Measurements from ENCODE around the gene PXYLP1.

PXYLP1 gene

DNA sequence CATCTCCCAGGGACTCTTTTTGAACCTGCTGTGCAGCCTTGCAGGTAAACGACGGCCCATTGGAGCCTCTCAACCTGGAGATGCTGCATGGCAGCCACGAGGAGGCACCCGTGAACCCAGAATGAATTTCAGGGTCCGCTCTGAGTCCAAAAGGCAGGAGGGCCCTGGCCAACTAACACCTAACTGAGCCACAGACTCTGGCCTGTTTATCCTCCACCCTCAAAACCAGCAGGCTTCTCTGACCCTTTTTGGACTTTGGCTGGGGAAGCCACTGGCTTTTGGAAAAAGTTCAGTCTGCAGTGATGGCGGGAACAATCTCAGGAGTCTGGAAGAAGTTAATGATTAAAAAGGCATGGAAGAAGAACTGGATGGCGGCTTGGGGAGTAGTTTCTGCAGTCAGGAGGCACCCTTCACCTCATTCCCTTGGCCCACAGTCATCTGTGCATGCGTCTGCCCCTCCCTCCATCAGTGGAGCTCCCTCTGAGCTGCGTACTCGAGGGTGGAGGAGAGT is 4.1 kb downstream of the PXYLP1 start:
- Mint-ChIP-seq H3K4me3 (no peak overlapping the region), H3K4me1 (ENCODE audit: low read depth) (peaks cover 52% of the 10 kb centered on the region), H3K27ac (no peak overlapping the region), H3K9me3 (no peaks in the 10 kb centered on the region), H3K36me3 (ENCODE audit: low read depth) (peaks cover 7% of the 10 kb centered on the region), H3K27me3 (peaks cover 8% of the 10 kb centered on the region)
- intact Hi-C loops (cut with micrococcal nuclease): loop anchor here (10.0 kb wide), 1 partner anchor 219 kb away; no protein-coding TSS in a partner anchor

DNA sequence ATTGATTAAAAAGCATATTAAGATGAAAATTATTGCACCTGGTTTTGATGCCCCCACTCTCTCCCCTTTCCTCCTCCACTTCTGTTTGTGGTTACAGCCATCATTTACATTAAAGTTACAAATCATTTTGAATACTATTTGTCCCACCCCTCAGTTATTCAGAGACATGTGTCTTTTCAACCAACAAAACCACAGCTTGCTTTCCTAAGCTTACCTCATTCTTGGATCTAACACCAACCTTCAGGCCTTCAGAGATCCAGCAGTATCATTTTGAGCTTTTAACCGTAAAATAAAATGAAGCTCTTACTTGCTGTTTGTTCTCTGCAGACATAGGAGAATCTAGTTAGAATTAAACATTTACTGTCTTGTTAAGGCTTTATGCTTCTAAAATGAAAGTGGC is 4.7 kb downstream of the PXYLP1 start:
- peaks cover 8% of the 10 kb centered on the region for H3K27me3 Mint-ChIP-seq
- H3K9me3 Mint-ChIP-seq: no peaks in the 10 kb centered on the region
- intact Hi-C loops (cut with micrococcal nuclease): loop anchor here (10.0 kb wide), 1 partner anchor 218 kb away; no protein-coding TSS in a partner anchor
- peaks cover 7% of the 10 kb centered on the region for H3K36me3 Mint-ChIP-seq (ENCODE audit: low read depth)
- H3K27ac Mint-ChIP-seq: no peak overlapping the region
- peaks cover 46% of the 10 kb centered on the region for H3K4me1 Mint-ChIP-seq (ENCODE audit: low read depth)
- no peak overlapping the region for H3K4me3 Mint-ChIP-seq

DNA sequence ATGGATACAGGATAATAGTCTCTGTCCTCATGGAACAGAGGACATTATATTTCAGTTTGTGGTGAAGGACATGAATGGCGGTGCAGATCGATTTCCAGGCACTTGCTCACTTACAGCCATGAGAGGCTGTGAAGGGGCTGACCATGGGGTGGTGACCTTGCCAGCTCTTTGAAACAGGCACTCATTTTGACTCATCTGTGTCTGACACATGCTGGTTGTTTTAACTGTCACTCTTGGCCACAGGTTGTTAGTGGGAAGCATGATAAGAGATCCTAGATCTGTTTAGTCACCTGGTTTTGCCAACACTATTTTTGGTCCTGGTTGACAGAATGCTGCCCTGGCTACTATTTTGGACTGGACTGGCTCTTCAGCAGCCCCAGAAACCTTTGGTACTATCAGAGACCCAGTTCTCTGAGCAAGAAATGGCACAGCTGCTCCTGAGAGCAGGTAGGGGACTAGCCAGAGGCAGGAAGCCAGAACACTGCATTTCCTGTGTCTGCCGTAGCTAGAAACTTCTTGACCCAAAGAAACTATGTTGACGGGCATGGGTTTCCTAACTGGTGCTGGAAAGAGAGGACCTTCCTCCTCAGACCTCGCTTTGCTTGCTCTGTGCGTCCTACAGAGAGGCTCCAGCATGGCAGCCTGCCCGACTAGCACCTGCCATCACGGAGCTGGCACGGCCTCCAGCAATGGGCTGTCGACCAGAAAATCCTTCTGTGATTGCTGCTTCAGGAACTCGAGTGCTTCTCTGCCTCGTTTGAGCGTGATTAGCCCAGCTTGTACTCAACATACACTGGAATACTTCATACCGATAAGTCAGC is 6.3 kb downstream of the PXYLP1 start:
- Mint-ChIP-seq H3K4me1 (ENCODE audit: low read depth) (peaks cover 38% of the 10 kb centered on the region), H3K4me3 (no peak overlapping the region), H3K9me3 (no peaks in the 10 kb centered on the region), H3K27me3 (peaks cover under 1% of the 10 kb centered on the region), H3K27ac (no peak overlapping the region), H3K36me3 (ENCODE audit: low read depth) (peaks cover 7% of the 10 kb centered on the region)
- intact Hi-C loops (cut with micrococcal nuclease): loop anchor here (10.0 kb wide), 1 partner anchor 217 kb away; no protein-coding TSS in a partner anchor

DNA sequence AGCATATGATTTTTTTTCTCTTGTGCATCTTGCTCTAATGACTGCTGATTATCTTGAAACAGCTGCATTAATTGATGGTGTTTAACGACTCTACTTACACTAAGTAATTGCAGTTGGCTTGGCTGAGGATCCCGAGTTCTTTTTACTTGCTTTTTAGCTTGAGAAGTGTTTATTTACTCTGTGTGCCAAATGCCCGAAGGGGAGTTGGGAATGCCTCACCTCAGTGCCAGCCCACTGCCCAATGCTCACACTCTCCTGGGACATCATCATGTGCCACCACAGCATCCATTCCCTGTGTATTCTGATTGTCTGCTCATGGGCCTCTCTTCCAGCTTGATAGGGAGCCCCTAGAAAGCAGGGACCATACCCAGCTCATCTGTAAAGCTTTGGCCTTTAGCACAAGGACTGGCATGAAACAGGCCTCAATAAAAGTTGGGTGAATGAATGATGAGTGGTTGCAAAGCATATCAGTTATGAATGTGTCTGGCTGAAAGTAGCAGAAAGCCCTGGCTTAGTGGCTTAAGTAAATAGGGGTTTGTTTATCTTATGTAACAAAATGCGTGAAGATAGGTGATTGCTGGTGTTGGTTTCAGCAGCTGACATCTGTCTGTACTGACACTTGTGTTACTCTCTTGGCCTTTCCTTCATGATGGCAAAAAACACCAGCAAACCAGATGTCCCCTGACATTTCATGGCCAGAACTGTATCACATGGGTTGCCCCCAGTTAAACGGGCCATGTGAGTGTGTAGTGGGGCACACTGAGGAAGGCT is 8.1 kb downstream of the PXYLP1 start:
- H3K27me3 Mint-ChIP-seq: no peaks in the 10 kb centered on the region
- no peaks in the 10 kb centered on the region for H3K9me3 Mint-ChIP-seq
- H3K27ac Mint-ChIP-seq: no peak overlapping the region
- H3K4me3 Mint-ChIP-seq: no peak overlapping the region
- peaks cover 23% of the 10 kb centered on the region for H3K4me1 Mint-ChIP-seq (ENCODE audit: low read depth)
- intact Hi-C loops (cut with micrococcal nuclease): loop anchor here (10.0 kb wide), 1 partner anchor 215 kb away; no protein-coding TSS in a partner anchor
- peaks cover 7% of the 10 kb centered on the region for H3K36me3 Mint-ChIP-seq (ENCODE audit: low read depth)

DNA sequence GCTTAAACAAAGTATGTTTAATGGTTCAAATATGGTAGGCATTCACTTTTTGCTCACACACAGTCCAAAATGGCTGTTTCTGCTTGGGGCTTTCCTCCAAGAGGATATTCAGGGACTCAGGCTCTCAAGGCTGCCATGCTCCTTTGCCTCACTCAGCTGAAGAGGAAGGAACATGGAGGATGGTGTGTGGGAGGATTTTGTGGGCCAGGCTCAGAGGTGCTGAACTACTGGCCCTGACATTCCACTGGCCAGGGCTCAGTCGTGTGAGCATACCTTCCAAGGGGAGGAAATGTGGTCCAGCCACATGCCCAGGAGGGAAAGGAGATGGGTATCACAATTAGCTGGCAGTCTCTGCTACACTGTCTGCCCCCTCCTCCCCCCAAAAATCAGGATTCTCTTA is 8.7 kb downstream of the PXYLP1 start:
- Mint-ChIP-seq H3K4me1 (ENCODE audit: low read depth) (peaks cover 17% of the 10 kb centered on the region), H3K27ac (no peak overlapping the region), H3K27me3 (no peaks in the 10 kb centered on the region), H3K36me3 (ENCODE audit: low read depth) (peaks cover 7% of the 10 kb centered on the region), H3K4me3 (no peak overlapping the region), H3K9me3 (no peaks in the 10 kb centered on the region)
- intact Hi-C loops (cut with micrococcal nuclease): no loop called here

DNA sequence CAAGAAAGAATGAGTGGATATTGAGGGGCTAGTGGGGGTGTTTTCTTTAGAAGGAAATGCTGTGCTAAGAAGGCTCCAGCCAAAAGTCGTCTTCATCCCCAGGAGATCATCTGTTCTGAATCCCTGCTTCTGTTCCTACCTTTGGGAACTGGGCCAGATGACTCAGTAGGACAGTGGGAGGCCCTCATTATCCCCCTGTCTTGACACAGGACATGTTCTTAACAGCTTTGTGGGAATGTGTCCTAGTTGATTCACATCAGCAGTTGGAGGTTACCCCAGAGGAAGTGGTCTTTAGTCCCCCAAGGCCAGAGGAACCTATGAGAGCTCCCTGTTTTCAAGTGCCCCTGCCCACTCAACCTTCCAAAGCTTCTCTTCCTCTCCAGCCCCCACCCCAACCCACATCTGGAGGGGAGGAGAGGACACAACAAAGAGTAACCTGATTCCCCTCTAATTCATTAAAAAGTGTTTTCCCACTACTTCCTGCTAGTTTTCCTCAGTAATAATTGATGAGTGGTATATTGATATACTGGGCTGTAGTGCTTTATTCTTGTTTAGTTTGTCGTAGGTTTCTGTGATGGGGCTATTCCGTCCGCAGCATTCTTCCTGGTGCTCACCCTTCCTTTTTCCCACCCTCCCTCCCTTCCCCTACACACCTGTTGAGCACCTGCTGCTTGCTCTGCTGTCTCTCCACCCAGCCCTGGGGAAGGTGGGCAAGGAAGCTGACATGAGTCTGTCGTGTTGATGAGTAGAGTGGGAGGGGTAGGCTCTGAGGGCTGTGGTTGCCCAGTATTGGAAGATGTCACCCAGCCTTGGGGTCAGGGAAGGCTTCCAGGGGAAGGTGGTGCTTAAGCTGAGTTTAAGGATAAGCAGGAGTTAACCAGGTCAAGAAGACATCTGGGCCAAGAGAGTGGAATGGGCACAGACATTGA is 9.3 kb downstream of the PXYLP1 start:
- H3K9me3 Mint-ChIP-seq: no peaks in the 10 kb centered on the region
- intact Hi-C loops (cut with micrococcal nuclease): no loop called here
- no peak overlapping the region for H3K4me3 Mint-ChIP-seq
- H3K36me3 Mint-ChIP-seq (ENCODE audit: low read depth): peaks cover 6% of the 10 kb centered on the region
- no peak overlapping the region for H3K27ac Mint-ChIP-seq
- no peaks in the 10 kb centered on the region for H3K27me3 Mint-ChIP-seq
- peaks cover 10% of the 10 kb centered on the region for H3K4me1 Mint-ChIP-seq (ENCODE audit: low read depth)

DNA sequence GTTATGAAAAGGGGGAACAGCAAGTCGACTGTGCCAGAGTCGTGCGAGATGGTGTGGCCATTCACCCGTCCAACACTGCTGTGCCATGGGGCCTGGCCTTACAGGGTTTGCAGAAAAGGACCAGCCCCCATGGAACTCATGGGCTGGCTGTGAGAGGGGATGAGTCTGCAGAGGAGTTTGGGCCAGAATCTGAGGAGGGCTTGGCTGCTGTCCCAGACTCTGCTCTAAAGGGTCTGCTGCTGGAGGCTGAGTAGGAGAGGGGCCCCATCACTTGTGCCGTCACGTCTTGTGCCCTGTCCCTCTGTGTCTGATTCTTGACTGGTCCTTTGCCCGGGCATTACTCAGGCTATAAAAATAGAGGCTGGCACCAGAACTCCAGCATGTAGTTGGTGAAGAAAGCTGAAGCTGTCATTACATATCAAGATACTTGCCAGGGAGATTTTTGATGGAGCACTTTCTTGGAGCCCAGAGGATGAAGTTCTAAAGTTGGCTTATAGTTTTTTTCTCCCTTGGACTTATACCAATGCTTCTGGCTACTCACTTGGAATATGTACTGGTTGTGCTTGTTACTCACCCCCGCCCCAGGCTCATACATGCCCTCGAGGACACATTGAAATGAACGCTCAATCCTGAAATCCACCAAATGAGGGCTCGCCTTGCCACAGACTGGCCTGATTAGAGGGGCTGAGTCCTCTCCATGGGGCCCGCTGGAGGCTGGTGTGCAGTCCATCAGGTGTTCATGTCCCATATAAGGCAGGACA is 10.2 kb downstream of the PXYLP1 start:
- H3K27me3 Mint-ChIP-seq: no peaks in the 10 kb centered on the region
- no peaks in the 10 kb centered on the region for H3K9me3 Mint-ChIP-seq
- no peaks in the 10 kb centered on the region for H3K36me3 Mint-ChIP-seq (ENCODE audit: low read depth)
- no peak overlapping the region for H3K4me3 Mint-ChIP-seq
- H3K4me1 Mint-ChIP-seq (ENCODE audit: low read depth): peaks cover 8% of the 10 kb centered on the region
- no peak overlapping the region for H3K27ac Mint-ChIP-seq
- intact Hi-C loops (cut with micrococcal nuclease): no loop called here

DNA sequence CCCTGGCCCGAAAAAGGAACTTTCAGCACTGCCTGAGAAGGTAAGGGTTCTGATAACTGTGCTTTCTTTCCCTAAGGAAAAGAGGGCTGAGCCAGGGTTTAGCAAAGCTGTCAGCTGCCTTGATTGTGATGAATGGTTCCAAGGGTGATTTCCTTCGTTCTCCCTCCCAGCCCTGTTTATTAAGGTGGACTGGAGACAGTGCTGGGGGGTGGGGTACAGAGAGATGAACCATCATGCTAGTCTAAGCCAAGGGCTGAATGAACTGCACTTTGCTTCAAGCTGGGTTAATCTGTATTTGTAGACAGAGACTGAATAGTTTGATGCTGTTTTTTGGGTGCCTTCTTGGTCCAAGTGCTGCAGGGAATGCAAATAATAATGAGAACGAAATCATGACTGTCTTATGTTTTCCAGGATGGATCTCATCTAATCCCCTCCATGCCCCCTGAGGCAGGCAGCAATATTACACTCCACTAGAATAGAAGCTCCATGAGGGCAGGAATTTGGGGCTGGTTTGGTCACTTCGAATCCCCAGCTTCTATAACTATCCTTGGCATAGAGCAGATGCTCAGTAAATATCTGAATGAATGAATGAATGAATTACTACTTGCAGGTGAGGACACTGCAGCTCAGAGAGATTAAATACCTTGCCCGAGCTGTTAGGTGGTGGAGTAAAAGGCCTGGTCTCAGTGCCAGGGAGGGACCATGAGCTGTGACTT is 10.9 kb downstream of the PXYLP1 start:
- no peaks in the 10 kb centered on the region for H3K9me3 Mint-ChIP-seq
- intact Hi-C loops (cut with micrococcal nuclease): no loop called here
- peaks cover 8% of the 10 kb centered on the region for H3K4me1 Mint-ChIP-seq (ENCODE audit: low read depth)
- H3K36me3 Mint-ChIP-seq (ENCODE audit: low read depth): no peaks in the 10 kb centered on the region
- H3K4me3 Mint-ChIP-seq: no peak overlapping the region
- H3K27ac Mint-ChIP-seq: no peak overlapping the region
- H3K27me3 Mint-ChIP-seq: no peaks in the 10 kb centered on the region

DNA sequence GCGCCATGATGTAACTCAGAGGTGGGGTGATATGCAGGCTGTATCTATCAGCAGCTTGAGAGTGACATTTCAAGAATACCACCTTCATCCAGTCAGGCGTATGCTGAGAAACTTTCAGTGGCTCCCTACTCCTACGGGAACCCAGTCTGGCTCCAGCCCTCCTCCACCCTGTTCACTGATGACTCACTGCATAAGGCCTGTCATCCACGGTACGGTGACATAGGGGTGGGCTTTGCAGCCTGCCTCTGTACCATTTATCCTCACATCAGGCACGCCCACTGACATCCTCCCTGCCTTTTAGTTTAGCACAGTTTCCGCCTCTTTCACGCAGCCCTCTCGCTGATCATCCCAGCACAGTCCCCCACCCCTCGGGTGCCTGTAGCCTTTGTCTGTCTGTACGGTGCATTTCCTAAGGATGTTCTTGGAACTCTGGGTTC is 11.7 kb downstream of the PXYLP1 start:
- Mint-ChIP-seq H3K36me3 (ENCODE audit: low read depth) (no peaks in the 10 kb centered on the region), H3K27ac (no peak overlapping the region), H3K27me3 (no peaks in the 10 kb centered on the region), H3K9me3 (no peaks in the 10 kb centered on the region), H3K4me3 (no peak overlapping the region), H3K4me1 (ENCODE audit: low read depth) (peaks cover 8% of the 10 kb centered on the region)
- intact Hi-C loops (cut with micrococcal nuclease): no loop called here

DNA sequence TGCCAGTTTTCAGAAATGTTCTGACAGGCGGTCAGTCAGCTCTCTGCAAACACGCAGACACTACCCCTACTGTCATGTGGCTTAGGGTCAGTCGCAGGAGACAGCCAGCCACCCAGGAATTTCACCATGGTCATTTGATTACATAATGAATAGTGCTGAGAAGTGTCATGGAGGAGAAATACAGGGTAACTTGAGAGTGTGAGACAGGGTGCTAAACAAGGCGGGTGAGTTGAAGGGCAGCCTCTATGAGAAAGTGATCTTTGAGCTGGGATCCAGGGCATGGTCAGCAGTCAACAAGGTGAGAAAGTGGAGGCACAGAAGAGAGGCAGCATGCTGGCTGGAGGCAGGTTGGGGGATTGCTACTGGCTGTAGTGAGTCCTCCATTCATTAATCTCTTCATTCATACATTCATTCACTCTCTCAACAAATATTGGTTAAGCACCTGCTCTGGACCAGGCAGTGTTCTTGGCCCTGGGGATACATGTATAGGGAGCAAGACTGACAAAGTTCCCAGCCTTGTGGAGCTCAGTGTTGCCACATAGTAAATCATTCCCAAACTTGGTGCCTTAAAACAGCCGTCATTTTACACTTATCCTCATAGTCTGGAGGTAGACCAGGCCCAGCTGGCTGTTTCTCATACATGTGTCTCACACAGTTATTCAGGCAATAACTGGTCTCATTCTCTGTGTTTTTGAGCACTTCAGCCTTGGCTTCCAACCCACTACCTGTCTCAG is 14.8 kb downstream of the PXYLP1 start:
- intact Hi-C loops (cut with micrococcal nuclease): no loop called here
- Mint-ChIP-seq H3K36me3 (ENCODE audit: low read depth) (no peaks in the 10 kb centered on the region), H3K9me3 (no peaks in the 10 kb centered on the region), H3K4me1 (ENCODE audit: low read depth) (no peaks in the 10 kb centered on the region), H3K4me3 (no peak overlapping the region), H3K27ac (no peak overlapping the region), H3K27me3 (no peaks in the 10 kb centered on the region)

DNA sequence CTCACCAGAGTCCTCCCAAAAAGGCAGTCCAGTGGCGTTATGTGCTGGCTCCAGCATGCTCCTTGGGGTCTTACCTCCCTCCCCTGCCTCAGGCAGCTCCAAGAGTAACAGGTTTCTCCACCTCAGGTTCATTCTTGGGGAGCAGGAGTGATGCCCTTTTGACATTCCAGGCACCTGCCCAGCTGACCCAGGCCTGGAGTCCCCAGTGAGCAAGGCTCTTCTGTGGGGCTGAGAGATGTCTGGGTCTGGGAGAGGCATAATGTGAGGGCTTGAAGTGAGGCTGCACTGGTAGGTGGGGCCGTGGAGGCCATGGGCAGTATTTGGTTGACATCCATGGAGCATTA is 15.3 kb downstream of the PXYLP1 start:
- Mint-ChIP-seq H3K4me3 (no peak overlapping the region), H3K36me3 (ENCODE audit: low read depth) (no peaks in the 10 kb centered on the region), H3K27me3 (no peaks in the 10 kb centered on the region), H3K4me1 (ENCODE audit: low read depth) (no peaks in the 10 kb centered on the region), H3K9me3 (no peaks in the 10 kb centered on the region), H3K27ac (no peak overlapping the region)
- intact Hi-C loops (cut with micrococcal nuclease): no loop called here

DNA sequence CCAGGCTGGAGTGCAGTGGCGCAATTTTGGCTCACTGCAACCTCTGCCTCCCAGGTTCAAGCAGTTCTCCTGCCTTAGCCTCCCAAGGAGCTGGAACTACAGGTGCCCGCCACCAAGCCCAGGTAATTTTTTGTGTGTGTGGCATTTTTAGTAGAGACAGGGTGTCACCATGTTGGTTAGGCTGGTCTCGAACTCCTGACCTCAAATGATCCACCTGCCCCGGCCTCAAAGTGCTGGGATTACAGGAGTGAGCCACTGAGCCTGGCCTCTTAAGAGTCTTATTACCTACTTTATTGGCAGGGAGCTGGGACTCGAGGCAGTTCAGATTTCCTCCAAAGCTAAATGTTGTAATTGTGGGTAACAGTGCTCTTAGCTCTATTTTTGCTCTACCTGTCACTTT is 16.4 kb downstream of the PXYLP1 start:
- intact Hi-C loops (cut with micrococcal nuclease): no loop called here
- Mint-ChIP-seq H3K4me3 (no peak overlapping the region), H3K36me3 (ENCODE audit: low read depth) (no peaks in the 10 kb centered on the region), H3K4me1 (ENCODE audit: low read depth) (peaks cover 1% of the 10 kb centered on the region), H3K9me3 (no peaks in the 10 kb centered on the region), H3K27ac (no peak overlapping the region), H3K27me3 (no peaks in the 10 kb centered on the region)
